PC-9 (cell line): ENCODE results near the gene RASSF3.

Experiments used
- CTCF ChIP-seq: fragments of 200-600 bp; sonication (generic); conservative IDR thresholded peaks from 2 replicates; pipeline ENCODE4 v1.6.1; 2017; ENCODE audit warnings: mixed run types, antibody characterized with exemption, mild to moderate bottlenecking, moderate library complexity
- EZH2 ChIP-seq: fragments of 200-600 bp; sonication (generic); IDR thresholded peaks from 2 replicates; pipeline ENCODE4 v1.8.0; 2017; ENCODE audit warnings: antibody characterized with exemption, low read depth

GRCh38 chr12:64724201-64724745 lies 114.0 kb downstream of the RASSF3 start:
- TF ChIP-seq CTCF (no peak), EZH2 (no peak)
